GM21717 (cell line): ENCODE measurements around the gene SMC1B.
"Not testable (repeated sequence)": the region's sequence is repeated elsewhere in the genome, so short reads cannot be mapped to it uniquely, and the experiment has no call there.

Experiments used
- ATAC-seq: cut with Tn5 transposase; IDR thresholded peaks from one replicate; pipeline ENCODE4 v1.9.1; 2021; ENCODE audit warnings: mild to moderate bottlenecking, moderate library complexity; ENCODE audit not compliant: unreplicated experiment

Gene SMC1B

DNA sequence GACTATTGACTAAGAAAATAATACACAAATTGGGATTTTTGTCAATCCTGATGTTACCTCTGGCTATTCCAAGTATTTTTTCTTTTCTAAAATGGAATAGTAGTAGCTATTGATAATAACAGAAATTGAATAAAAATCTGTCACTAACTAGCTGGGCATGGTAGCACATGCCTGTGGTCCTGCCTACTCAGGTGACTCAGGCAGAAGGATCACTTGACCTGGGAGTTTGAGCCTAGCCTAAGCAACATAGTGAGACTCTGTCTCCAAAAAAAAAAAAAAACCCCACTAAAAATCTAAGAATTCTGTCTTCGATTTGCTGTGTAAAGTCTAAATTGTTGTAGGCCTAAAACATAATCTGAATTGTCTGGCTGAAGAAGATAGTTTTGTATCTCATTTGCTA, 61.4 kb downstream of the SMC1B start:
- ATAC-seq: no peak

DNA sequence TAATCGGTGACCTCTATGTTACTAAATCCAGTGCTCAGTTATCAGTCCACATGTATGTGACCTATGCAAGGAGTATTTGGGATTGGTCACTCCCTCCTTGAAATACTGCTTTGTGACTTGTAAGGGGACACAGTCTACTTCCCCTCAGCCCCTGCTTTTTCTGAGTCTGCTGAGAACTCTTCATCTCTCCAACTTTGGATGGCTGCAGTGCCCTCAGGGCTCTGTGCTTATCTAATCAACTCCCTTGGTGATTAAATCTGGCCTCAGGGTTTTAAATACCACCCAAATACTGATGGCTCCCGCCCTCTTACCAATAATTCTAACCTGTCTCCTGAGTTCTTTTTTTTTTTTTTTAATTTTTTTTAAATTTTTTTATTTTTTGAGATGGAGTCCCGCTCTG, 63.5 kb downstream of the SMC1B start:
- no peak for ATAC-seq

DNA sequence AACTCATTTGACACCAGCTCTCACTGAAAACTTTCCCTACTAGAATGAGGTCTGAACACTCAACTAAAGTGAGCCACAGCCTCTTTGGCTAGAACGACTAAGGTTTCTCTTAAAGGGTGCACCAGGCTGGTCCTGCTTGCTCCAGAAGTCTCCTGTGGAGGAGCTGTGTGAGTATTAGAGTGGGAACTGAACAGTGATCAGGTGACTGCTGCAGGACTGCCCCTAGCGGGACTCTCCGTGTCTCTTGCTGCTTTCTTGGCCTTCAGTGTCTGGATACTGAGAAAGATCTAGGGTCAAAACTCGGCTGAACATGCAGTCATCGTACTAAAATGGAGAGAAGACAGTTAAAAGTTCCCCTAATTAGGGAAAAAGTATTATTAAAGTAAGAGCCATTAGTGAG, 69.1 kb downstream of the SMC1B start:
- ATAC-seq: no peak

DNA sequence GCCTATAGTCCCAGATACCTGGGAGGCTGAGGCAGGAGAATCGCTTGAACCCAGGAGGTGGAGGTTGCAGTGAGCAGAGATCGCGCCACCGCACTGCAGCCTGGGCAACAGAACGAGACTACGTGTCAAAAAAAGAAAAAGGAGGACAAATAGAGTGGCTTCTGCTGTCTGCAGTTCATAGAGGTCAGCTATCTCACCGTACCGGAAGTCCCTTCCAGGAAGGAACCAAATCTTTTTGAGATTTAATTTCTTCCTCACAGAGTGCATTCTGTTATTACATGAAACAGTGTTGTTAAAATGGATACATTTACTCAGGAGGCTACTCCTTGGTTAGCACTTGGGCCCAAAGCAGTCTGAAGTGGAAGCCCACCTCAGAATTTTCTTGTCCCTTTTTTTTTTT, 70.3 kb downstream of the SMC1B start:
- ATAC-seq: no peak

DNA sequence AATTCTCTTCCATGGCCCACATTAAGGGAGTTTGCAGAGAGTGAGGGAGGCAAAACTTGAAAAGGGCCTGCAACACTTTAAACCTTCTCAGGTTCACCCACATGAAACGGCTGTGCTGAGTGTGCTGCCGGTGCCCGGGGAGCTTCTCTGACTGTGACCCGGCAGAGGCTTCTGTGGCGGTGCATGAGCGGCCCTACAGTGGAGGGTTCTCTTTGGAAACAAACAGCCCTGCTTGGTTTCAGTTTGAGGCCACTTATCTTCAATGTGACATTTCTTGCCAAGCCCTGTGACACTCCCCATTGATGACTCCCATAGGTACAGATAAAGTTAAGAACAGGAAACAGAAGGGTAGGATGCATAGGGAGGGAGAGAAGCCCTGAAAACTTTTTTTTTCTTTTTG, 71.9 kb downstream of the SMC1B start:
- ATAC-seq: no peak

DNA sequence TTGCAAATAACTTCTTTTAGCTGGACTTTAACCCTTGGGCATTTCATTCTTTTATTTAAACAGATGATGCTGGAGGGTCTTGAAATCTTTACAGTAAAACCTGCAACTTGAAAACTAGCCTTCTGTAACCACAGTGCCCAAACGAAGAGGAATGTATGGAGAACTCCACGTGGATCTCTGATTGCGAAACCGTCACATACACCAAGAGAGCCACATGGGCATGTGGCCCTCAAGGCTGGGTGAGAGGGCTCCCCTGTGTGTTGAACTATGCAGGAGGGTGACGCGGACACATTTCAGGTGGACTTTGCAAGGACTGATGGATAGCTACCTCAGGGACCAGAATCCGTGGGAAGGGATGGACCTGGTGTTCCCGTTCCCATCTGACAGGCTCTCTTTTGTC, 73.1 kb downstream of the SMC1B start:
- ATAC-seq: no peak

DNA sequence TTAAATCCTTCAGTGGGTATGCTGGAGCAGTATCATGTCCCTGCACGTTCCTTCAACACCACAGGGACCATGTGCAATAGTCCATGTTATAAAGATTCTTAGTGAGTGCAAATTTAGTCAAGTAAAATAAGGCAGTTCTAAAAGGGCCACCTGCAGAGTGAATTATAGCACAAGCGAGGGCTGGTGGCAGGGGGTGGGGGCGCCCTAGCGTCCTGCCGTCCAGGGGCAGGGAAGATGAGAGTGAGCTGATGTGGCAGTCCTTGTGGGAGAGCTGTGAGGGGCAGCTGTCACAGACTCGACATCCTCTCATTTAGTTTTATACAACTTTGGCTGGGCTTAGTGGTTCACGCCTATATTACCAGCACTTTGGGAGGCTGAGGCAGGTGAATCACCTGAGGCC, 74.6 kb downstream of the SMC1B start:
- ATAC-seq: no peak

DNA sequence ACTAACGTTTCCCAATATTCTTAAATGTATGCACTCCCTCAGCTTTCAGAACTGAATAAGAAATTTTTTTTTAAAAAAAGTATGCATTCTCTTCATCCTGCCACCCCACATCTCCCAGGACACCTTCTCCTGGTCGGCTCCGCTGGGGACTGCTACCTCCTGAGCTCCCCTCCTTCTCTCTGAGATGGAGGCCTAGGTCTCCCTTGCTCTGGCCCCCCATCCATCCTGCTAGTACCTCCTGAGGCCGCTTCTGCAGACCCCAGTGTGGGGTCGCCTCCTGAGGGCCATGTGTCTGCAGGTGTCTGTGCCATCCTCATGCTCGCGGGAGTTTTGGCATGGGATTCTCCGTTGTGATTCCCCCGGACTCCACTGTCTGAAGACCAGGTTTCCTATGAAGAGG, 75.9 kb downstream of the SMC1B start:
- no peak for ATAC-seq

DNA sequence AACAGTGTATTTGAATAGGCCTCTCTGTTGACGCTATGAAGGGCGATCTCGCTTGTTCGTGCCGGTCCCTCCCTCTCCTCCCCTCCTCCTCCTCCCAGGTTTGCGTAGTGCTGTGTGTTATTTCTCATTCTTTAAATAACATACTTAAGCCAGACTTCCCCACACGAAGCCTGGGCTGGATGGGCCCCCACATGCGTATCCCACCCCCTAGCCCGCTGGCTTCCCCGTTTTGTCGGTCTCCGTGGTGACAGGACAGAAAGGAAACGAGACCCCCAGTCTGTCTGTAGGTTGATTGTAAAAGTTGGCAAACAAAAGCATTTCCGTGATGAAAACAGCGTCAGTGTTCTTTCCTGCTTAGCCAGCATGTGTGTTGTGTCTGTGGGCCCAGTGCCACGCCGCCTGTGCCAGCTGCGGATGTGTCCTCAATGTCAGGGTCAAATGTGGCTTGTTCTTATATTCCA, 76.4 kb downstream of the SMC1B start:
- ATAC-seq: no peak

DNA sequence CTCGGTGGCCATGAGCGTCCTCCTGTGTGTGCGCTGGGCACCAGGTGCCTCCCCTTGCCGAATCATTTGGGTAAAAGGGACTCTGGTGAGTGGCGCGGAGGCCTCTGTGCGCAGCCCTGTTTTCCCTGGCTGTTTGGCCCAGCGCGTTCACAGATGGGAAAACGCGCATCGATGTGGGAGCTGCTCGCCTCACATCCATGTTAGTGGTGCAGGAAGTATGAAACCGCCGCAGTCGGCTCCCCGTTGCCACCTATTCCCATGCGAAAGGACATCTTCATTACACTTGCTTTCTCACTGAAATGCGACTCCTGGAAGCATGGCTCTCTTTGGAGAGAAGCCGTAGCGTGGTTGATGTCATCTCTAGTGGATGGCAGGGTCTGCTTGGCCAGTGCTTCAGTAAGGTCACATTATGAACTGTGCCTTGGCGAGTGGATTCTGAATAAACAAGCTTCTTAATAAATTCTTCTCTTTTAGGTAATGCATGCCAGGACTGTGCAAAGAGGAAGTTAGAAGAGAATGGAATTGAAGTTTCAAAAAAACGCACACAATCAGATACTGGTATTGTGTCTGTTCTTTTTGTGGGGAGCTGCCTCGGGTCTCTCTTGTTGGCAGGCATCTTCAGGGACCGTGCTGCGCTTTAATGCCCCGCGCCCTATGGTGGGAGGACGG, 77.4 kb downstream of the SMC1B start:
- ATAC-seq: no peak

DNA sequence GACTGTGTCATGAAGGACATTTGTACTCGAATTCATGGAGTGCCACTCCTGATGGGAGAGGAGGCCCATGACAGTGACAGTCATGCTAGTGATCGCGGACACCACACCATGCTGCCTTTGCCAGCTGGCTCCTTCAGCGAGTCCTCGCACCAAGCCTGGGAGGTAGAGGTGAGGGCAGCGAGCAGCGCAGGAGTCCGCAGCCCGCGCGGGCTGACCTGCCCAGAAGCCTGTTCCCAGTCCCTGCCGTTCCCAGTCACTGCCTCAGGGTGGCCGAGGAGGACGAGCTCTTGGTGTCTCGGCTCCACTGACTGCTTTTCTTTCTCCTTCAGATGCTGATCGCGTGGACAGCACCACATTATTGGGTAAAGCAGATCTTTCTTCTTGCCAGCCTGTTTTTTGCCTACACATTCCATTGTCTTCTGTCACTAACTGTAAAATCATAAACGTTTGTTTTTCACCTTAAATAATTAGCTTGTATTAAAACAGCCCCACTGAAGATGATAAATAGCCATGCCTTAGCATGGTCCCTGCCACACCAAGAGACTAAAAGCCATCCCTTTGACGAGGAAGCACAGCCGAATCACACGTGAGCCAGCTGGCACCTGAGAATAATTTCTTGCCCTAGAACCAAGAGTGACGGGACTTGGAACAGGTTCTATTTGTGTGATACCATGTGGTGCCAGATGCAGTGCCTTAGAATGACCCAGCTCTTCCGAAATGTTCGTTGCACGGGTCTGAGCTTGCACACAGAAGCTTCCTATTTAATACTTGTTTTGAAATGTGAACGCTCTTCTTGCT, 78.2 kb downstream of the SMC1B start:
- no peak for ATAC-seq

DNA sequence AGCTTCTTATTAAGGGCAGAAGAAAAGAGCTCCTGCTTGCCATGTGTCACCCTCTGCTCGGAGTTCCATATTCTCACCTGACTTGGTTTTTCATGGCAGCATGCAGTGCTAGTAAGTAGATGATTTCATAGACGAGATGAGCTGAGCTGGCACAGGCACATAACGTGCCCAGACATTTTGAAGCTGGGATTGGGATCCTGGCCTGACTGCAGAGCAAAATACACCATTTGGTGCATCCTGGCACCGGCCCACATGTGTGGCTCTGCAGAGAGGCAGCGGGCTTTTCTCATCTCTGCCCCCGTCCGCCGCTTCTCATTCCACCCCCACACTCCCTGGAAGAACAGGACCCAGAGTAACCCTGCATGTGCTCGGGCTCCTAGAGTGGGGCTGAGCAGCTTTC, 78.9 kb downstream of the SMC1B start:
- ATAC-seq: no peak

DNA sequence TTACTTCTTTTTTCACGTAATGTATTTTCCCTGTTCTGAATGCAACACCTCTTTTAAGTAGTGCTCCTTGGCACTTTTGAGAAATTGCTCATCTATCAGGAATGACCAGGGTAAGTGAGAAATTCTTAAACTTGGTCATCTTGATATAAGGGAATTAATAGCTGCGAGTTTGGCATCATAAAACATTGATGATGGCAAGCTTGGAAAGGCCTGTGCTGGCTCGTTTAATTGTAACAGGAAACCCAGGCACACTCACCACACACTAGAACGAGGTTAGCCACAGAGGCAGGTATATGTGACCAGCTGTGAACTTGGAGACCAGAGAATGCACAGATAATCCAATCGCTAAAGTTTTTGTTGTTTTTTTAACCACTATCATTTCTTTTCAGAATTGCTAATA, 79.3 kb downstream of the SMC1B start:
- no peak for ATAC-seq

DNA sequence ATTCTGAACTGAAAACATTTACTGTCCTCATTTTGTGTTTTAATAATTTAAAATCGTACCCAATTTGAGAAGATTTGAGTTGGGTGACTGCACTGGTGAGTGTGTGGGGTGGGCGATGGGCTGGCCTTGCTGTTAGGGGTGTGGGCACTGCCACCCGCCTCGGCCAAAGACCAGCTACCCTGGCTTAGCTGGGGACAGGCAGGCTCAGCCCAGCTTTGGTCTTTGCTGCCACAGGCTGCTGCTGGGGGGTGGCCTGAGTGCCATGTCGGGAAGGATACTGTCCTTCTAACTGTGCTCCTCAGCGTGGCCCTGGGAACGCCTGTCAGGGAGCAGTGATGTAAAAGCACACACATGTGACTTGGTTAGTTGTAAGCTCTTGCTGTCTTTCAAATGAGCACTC, 81.4 kb downstream of the SMC1B start:
- ATAC-seq: no peak

DNA sequence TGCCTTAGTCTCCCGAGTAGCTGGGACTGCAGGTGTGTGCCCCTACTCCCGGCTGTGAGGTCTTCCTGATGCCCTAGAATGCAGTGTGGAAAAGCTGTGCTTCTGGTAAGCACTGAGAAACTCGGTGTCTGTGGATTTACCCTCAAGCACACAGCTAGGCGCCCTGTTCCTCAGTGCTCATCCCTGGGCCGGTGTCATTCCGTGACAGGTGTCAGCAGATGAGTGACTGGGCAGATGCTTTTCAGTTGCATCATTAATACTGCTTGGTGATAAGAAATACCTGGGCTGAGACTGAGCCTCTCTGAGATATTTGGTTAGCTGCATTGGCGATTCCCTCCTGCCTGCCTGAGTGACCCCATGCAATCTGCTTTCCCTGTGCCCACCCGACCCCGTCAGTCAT, 81.9 kb downstream of the SMC1B start:
- ATAC-seq: no peak

DNA sequence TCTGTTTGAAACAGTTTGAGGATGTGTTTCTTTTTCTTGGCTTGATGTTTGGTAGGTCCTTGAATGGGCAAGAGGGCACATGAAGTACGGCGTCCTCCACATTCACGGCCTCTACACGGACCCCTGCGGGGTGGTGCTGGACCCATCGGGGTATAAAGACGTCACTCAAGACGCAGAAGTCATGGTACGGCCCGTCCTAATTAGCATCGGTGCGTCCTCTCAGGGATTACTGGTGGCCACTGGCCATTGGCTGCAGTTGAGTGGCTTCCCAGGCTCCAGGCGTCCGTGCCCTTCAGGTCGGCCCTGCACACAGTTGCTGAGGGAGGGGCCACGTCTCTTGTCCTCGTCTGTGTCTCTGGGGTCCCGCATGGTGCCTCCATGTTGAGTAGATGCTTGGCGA, 82.9 kb downstream of the SMC1B start:
- no peak for ATAC-seq

DNA sequence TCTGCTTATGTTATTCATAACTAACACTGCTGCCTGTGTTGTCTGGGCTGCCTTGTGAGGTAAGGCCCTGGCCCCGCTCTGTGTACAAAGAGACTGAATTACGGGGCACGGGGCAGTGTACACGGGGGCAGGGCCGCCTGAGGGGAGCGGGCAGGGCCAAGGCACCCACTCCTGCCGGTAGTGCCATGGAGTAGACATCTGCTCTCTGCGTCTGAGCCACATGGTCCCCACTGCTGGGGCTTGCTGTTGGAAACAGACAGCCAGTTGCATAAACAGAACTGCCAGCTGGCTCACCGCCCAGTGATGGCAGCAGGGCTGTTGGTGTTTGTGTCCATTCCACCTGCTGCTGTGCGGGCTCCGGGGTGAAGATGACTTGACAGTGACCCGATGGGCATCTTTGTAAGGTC, 83.9 kb downstream of the SMC1B start:
- no peak for ATAC-seq

DNA sequence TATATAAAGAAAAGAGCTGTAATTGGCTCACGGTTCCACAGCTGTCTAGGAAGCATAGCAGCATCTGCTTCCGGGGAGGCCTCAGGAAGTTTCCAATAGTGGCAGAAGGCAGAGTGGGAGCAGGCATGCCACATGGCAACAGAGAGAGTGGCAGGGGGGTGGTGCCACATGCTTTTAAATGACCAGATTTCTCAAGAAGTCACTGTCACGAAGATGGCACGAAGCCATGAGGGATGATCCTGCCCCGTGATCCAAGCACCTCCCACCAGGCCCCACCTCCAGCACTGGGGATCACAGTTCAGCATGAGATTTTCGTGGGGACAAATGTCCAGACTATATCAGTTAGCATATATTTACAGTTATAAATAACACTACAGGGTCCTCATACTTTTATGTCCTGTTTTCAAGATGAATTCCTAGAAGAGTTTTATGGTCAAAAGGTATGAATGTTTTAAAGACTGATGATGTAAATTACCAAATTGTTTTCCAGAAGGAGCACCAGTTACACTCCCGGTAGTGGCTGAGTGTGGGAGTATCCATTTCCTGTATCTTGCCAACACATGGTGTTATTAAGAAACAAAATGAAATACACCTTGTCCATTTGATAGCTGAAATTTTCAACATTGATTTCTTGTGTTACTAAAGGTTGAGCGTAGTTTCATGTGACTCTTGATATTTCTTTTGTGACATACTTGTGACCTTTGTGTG, 84.4 kb downstream of the SMC1B start:
- no peak for ATAC-seq

DNA sequence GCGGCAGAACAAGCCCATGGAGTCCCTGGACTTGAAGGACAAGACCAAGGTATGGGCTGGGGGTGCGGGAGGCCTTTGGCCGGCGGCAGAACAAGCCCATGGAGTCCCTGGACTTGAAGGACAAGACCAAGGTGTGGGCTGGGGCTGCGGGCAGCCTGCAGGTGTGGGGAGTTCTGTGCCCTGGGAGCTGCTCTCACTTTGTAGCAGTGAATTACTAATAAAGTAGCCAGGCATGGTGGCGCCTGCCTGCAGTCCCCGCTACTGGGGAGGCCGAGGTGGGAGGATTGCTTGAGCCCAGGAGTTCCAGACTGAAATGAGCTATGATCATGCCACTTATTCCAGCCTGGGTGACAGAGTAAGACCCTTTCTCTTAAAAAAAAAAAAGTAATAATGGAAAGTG, 85.1 kb downstream of the SMC1B start:
- ATAC-seq: not testable (repeated sequence)

DNA sequence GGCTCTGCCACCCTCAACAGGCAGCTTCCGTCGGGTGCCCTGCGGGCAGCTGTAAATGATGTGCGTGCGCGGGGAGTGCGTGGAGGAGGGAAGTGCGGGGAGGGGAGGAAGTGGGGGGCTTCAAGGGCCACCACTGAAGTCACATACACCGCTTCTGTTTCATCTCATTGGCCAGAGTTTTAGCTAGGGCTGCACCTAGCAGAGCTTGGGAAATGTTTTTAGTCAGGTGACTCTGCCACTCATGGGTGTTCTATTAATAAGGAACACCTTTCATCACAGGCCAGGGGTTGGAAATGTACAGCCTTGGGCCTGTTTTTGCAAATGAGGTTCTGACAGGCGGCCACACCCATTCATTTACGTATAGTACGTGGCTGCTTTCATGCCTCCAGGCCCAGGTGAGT, 89.1 kb downstream of the SMC1B start:
- no peak for ATAC-seq

DNA sequence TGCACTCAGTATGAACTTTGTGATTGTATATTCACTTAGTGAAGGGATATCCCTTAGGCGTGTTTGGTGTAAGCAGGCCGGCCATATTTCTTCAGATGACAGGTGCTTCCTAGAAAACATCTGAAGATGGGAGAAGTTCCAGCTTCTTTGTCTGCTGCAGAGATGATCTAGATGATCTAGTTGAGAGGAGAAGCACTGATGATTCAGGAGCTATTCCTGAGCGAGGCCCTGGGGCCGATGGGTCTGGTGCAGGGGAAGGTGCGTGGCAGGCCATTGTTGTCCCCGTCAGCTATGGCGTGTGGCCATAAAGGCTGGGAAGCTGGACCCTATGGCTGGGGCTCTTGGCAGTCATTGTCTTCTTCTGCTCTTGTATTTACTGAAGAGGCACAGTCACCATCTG, 89.7 kb downstream of the SMC1B start:
- no peak for ATAC-seq
